GM12891 (cell line): ENCODE data around the gene EPPIN.

ENCODE experiments used
- DNase-seq: peaks from one replicate; pipeline ENCODE4 v3.0.0; 2011; ENCODE audit warnings: low spot score; ENCODE audit not compliant: insufficient read length
- FAIRE-seq: peaks from 2 replicates; lab custom pipeline; 2011; peaks lifted over from hg19 to GRCh38; lab: Jason Lieb, UNC
- PAX5 ChIP-seq: IDR thresholded peaks from 2 replicates; pipeline ENCODE4 v1.6.1; 2011; ENCODE audit warnings: low read length, moderate library complexity, mild to moderate bottlenecking; ENCODE audit not compliant: insufficient read depth, severe bottlenecking
- POLR2A ChIP-seq: IDR thresholded peaks from 2 replicates; pipeline ENCODE4 v1.6.1; 2011; ENCODE audit warnings: low read depth, low read length, control low read depth
- POLR2AphosphoS5 ChIP-seq: IDR thresholded peaks from 2 replicates; pipeline ENCODE4 v1.6.1; 2011; ENCODE audit warnings: low read depth, low read length, control low read depth
- POU2F2 ChIP-seq: IDR thresholded peaks from 2 replicates; pipeline ENCODE4 v1.6.1; 2011; ENCODE audit warnings: low read depth, mild to moderate bottlenecking, control low read depth, low read length, moderate library complexity
- SPI1 ChIP-seq: IDR thresholded peaks from 2 replicates; pipeline ENCODE4 v1.6.1; 2011; ENCODE audit warnings: low read depth, low read length, control low read depth
- TAF1 ChIP-seq: IDR thresholded peaks from 2 replicates; pipeline ENCODE4 v1.6.1; 2011; ENCODE audit warnings: low read depth, low read length, control low read depth

Gene EPPIN

DNA sequence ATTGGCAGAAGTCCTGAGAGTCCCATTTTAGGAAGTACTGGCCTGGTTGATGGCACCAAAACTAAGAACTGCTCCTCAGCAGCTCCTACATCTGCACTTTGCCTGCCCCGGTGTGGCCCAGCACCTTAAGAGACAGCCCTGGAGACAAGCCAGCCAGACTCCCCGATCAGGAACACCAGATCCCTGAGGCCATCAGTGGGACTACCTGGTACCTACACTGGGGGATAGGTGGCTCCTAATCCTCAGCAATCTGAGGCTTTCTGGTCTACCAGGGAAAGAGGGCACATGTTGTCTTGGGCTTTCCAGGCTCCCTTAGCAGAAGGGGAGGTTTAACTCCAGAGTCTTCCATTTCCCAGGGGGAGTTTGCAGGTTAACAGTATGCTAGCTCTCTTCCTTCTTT, 7.8 kb downstream of the EPPIN start, which contains the start of gene WFDC6:
TSS of gene WFDC6 (minus strand) at position 101 of the 400 bp plus-strand sequence. CDS start at position 26, 75 bp downstream.
- FAIRE-seq (no peak), DNase-seq (no peak)
- no peak for TF ChIP-seq POLR2AphosphoS5
- TF ChIP-seq POU2F2: no peak
- no peak for TF ChIP-seq PAX5
- no peak for TF ChIP-seq SPI1
- no peak for TF ChIP-seq TAF1
- no peak for TF ChIP-seq POLR2A

DNA sequence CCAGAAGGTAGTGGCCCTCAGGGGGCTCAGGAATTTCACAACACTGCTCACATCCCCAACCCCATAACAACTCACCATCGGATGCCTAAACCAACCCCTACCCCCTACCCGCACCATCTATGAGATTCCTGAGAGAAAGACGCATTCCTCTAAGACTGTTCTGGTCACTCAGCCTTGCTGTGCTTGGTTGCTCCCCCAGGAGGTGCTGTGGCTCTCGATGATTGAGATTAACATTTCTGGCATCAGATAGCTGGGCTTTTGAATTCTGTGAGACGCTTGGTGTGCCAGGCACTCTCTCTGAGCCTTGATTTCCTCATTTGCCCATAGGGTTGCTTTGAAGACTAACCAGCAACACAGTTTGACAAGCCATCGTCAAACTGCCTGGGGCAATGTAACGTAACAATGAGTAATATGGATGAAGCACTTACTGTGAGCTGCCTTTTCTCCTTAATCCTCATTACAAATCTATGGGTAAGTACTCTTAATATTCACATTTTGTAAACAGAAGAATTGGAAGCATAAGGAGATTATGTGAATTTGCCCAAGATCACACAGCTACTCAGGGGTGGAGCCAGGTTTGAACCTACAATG, 8.9 kb downstream of the EPPIN start:
- TF ChIP-seq SPI1 (no peak), TAF1 (no peak), POLR2A (no peak), PAX5 (no peak)
- FAIRE-seq (no peak), DNase-seq (no peak)

DNA sequence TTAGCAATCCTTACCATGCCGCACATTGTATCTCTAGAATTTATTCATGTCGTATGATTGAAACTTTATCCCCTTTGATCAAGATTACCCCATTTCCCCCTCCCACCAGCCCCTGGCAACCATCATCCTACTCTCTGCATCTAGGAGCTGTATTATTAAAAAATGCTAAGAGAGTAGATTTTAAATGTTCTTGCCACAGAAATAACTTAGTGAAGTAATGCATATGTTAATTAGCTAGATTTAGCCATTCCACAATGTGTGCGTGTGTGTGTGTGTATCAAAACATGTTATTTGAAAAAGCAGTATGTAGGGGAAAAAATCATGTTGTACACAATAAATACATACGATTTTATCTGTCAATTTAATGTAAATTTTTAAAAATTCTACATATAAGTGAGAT, 19.9 kb downstream of the EPPIN start:
- no peak for FAIRE-seq
- no peak for TF ChIP-seq TAF1
- no peak for TF ChIP-seq POLR2AphosphoS5
- no peak for TF ChIP-seq PAX5
- no peak for TF ChIP-seq POLR2A
- no peak for TF ChIP-seq POU2F2
- TF ChIP-seq SPI1: no peak
- no peak for DNase-seq

DNA sequence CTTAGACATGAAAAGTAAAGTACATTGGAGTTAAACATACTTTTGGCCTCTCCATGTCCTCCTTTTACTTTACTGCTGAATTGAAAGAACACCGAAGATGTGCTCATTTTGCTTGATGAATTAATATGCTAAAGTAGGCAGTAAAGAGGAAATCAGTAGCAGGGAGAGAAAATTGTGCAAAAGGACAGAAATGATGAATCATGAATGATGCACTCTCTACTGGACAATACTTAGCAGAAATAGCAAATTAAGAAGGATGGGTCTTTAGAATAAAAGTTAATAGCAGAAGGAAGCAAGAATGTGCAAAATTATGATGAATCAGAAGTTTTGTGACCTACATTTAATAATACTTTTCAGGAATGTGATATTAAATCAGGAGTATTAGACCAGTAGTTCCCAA, 23.4 kb downstream of the EPPIN start:
- no peak for TF ChIP-seq POLR2AphosphoS5
- TF ChIP-seq POLR2A: no peak
- DNase-seq (no peak), FAIRE-seq (no peak)

DNA sequence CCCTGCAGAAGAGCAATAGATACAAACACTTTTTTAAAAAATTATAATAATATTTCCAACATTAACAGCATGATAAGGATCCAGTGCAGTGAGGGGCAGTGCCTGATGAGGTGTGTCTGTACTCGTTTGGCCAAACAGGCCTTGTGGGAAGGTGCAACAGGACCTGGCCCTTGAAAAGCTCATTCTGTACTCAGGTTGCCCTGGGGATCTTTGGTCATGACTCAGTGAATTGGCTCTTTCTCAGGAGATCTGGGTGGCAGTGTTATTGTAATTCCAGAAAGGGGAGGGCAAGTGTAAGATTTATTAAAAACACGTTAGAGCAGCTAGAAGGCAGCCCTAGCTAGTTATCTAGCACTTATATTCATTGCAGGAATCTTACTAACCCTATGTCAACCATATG, 28.9 kb downstream of the EPPIN start:
- no peak for TF ChIP-seq TAF1
- no peak for TF ChIP-seq POU2F2
- TF ChIP-seq SPI1: no peak
- TF ChIP-seq POLR2AphosphoS5: no peak
- no peak for TF ChIP-seq POLR2A
- no peak for TF ChIP-seq PAX5
- DNase-seq (no peak), FAIRE-seq (no peak)

DNA sequence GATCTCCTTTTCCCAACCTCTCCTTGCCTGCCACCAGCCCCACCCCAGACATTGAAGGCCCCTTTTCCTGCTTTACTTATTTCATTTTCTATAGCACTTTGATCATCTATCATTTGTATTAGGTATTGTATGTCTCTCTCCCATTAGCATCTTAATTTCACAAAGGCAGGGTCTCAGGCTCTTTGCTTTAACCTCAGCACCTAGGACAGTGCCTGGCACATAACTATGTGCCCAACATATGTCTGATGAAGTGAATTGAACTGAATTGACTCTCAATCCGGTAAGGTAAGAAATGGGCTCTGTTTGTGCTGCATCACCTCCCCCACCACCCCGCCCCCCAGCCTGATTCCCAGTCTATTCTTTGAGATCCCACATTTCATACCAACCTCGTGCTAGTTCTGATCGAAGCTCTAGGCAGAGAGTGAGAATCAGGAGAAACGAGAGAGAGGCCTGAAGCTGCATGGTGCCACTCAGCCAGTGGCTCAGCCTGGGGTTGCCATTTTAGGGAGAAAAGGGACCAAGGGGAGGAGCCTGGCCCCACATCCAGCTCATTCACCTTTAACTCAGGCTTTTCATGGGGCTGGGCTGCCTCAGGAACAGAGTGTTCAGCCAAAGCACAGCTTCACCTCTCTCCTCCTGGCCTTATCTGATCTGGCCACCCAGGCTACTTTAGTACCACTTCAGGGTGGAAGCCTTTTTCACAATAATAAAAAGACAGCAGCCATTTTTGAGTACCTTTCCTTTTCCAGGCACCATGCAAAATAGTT, 31.9 kb downstream of the EPPIN start, which contains the start of gene SPINT3:
TSS of gene SPINT3 (minus strand) at position 476 of the 767 bp plus-strand sequence. CDS start at position 462, 14 bp downstream.
- FAIRE-seq (no peak), DNase-seq (no peak)
- no peak for TF ChIP-seq PAX5

DNA sequence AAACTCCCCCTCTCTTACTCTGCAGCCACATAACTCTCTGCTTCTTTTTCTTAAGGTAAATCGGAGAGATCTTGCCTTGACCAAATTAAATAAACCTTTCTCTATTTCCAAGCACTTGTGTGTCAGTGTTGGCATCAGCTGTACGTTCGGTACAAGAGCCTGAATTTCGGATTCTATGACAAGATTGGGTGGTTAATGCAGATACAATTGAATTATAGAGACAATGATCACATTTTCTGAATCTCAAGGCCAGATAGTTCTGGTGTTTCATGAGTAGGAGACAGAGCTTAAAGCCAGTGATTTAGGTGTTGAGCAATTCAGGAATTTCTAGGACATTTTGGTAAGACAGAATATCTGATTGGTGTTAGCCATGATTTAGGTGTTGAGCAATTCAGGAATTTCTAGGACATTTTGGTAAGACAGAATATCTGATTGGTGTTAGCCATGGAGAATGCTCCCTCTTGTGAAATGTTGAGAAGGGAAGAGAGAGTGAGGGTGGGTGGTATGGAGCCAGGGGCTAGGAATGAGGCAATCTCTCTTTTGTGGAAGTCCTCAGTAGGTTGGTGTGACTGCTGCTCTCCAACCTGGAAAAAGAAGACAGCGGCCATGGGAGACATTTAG, 36.8 kb downstream of the EPPIN start:
- TF ChIP-seq POLR2A (no peak), POU2F2 (no peak), TAF1 (no peak)
- no peak for DNase-seq
- no peak for FAIRE-seq

DNA sequence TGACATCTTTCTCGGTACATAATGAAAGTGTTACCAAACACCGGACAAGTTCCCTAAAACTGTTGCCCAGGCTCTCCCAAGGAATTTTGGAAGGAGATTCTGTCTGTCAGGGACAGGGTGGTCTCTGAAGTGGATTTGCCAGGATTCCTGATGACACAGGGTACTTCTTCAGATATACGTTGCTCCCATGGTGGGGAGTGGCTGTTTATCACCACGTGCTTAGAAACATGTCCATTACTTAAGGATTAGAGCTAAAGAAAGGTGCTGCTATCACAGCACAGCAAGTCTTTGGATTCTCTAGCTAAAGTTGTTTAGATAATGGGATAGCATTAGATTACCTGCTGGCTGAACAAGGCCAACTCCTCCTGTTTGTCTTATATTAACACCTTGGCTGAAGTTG, 38.1 kb downstream of the EPPIN start:
- no peak for FAIRE-seq
- TF ChIP-seq SPI1 (no peak), POU2F2 (no peak), POLR2A (no peak), TAF1 (no peak), PAX5 (no peak), POLR2AphosphoS5 (no peak)
- DNase-seq: no peak

DNA sequence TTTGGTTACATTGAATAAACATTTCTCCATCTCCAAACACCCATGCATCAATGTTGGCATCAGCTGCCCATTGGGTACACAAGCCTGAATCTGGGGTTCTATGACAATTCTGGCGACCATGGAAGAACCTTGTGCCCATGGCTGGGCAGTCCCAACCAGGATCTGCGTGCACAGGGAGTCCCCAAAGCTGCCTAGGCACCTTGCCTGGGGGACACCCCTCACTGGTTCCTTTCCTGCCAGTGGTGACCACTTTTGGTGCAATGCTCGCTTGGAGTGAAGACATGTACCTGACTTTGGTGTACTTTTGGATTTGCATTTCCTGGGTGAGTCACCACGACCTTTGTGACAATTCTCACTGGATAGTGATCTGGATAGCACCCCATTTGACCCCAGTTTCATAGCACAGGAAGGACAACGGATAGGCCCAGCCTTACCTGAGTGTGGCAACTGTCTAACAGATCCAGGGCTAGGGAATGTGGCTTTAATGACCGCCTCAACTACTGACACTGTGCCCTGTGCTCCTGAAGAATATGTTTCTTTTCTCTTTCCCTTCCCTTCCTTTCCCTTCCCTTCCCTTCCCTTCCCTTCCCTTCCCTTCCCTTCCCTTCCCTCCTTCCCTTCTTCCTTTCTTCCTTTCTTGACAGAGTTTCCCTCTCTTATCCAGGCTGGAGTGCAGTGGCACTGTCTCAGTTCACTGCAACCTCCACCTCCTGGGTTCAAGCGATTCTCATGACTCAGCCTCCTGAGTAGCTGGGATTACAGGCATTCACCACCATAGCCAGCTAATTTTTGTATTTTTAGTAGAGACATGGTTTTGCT, 38.9 kb downstream of the EPPIN start:
- TF ChIP-seq PAX5 (no peak), TAF1 (no peak), POLR2AphosphoS5 (no peak), POU2F2 (no peak), SPI1 (no peak), POLR2A (no peak)
- no peak for FAIRE-seq
- DNase-seq: no peak
